GM12865 (cell line): ENCODE data around the gene PHEX.

Experiments used
- DNase-seq: peaks from one replicate; pipeline ENCODE4 v3.0.0; 2010; ENCODE audit warnings: low read depth
- H3K4me3 ChIP-seq: 2 replicates; pipeline ENCODE4 v1.5.1; 2011; ENCODE audit warnings: mild to moderate bottlenecking, low read depth, low read length, control low read depth
- CTCF ChIP-seq: IDR thresholded peaks from 2 replicates; pipeline ENCODE4 v1.5.1; 2011; ENCODE audit warnings: low read length, control low read depth, low read depth, inconsistent platforms; ENCODE audit not compliant: insufficient read depth; ENCODE audit errors: missing control alignments

PHEX gene

DNA sequence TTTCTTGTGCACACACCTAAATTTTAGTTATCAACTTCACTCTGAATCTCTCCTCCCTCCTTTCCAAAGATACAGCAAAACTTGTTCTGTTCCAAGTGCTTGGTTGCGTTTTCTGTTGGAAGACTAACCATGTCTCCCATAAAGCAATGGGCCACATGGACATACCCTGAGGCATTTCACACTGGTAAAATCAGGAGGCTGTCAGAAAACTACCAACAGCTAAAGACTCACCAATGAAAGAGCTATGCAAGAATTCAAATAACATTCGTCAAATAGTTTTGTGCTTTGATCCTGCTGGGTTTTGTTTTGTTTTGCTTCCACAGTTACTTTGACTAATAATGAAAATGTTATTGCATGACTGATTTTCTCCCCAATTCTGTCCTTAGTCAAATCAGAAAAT, 46.0 kb downstream of the PHEX start:
- no peak for DNase-seq

GRCh38 chrX:22081475-22082092, 49.5 kb downstream of the PHEX start:
- TF ChIP-seq CTCF: peak; percentile 62
- peak; percentile 64 for DNase-seq
- no peak overlapping the region for H3K4me3 ChIP-seq

More for the DNA sequence above, 46.0 kb downstream of the PHEX start:
- no peak overlapping the region for H3K4me3 ChIP-seq
- TF ChIP-seq CTCF: no peak

- no peak for DNase-seq
- H3K4me3 ChIP-seq: no peak overlapping the region
- TF ChIP-seq CTCF: no peak
Observed at GRCh38 chrX:22086003-22086402, 53.9 kb downstream of the PHEX start.

DNA sequence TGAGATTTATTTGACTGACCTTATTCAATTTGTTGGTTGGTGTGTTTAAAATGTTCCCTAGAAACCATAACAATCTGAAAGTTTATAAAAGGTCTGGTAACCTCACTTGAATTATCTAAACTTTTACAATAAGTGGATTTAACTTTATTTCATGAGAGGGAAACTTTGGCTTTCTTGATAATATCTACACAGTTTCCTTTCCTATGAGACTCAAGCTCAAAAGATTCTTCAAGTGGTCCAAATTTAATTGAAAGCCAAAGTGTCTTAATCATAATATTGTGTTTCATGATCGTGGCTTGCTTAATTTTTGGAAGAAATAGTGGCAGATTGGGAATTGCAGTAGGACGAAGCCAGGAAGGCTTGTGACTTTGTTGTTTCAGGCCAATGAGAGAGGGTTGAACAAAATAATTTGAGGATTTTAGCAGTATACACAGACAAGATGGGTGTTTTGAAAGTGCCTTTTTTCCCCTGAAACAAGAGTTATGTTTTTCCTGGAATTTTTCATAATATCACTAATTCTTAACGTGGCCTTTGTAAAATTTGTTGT, 55.0 kb downstream of the PHEX start:
- TF ChIP-seq CTCF: no peak

DNA sequence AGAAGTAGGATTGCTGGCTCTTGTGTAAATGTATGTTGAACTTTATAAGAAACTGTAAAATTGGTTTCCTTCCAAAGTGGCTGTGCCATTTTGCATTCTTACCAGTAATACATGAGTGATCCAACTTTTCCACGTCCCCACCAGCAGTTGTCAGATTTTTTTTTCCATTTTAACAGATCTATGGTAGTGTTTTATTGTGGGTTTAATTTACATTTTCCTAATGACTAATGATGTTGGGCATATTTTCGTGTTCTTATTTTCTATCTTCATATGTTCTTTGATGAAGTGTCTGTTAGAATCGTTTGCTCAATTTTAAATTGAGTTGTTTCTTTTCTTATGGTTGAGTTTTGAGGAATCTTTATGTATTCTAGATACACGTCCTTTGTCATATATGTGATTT, 56.2 kb downstream of the PHEX start:
- no peak overlapping the region for H3K4me3 ChIP-seq
- no peak for DNase-seq
- TF ChIP-seq CTCF: no peak

More for the DNA sequence above, 55.0 kb downstream of the PHEX start:
- DNase-seq: no peak
- no peak overlapping the region for H3K4me3 ChIP-seq

GRCh38 chrX:22090181-22090580, 58.1 kb downstream of the PHEX start:
- no peak for TF ChIP-seq CTCF
- DNase-seq: no peak

DNA sequence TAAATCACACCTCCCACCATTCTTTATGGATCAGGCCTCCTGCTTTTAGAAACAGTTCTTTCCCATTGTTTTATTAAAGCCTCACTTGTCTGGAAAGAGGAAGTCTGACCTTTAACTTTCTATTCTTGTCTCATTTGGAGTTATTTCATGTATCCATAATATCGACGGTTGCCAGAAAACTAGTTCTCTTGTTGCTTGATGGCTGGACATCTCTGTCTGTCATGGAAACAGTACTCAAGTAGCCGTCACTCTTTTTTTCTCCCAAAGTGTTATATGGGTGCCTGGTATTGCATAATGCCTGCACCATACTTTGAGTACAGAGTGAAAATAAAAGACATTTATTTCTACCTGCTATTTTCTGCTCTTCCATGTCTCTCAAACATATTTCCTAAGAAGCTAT, 61.4 kb downstream of the PHEX start:
- no peak for TF ChIP-seq CTCF
- DNase-seq: no peak
- H3K4me3 ChIP-seq: no peak overlapping the region

More at GRCh38 chrX:22090181-22090580, 58.1 kb downstream of the PHEX start:
- no peak overlapping the region for H3K4me3 ChIP-seq
